ENCODE results near the gene RETSAT.

DNA sequence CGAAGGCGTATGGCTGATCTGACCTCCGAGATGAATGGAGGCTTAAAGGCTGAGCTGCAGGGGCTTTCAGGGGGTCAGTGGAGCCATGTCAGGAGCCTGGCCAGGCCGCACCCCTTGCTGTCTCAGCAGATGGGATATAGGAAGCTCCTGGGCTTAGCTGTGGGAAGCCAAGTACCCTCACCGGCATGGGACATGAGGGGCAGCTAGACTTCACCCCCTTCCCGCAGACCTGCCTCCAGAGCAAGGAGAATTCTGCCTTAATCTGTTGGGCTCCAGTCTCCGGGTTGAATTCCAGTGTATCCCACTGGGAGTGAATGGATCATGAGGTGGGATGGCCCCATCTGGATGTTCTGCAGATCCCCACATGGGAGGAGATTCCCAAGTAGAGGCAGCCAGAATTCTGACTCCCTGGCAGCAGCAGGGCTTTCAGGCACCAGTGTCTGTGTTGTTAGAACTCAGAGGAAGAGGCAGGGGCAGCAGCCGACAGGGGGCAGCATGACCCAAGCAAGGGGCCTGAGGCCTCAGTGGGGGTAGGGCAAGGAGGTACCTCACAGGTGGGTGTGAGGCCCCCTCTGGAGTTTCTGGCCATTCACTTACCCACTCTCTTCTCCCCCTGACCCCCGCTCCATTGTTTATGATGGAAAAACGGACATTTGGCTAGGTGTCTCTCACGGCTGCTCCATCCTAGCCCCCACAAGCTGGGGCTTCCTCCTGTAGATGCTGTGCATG lies 36.8 kb upstream of the RETSAT start:
- TF ChIP-seq CTCF (conservative IDR thresholded peaks at IDR 0.05) (peak; percentile 77), EZH2 (IDR thresholded peaks at IDR 0.05; ENCODE audit: low read depth) (no peak)
